A673 (cell line): ENCODE measurements around the gene TRUB2.

Experiments used
- CTCF ChIP-seq: fragments of 300-800, 200-600 bp; sonication (generic); conservative IDR thresholded peaks from 2 replicates; pipeline ENCODE4 v1.5.1; 2017; ENCODE audit warnings: low read depth, mild to moderate bottlenecking, antibody characterized with exemption, low read length, moderate library complexity, mixed read lengths
- EZH2 ChIP-seq: fragments of 200-600 bp; sonication (generic); IDR thresholded peaks from 2 replicates; pipeline ENCODE4 v1.6.1; 2017; ENCODE audit warnings: borderline replicate concordance, low read depth, mild to moderate bottlenecking, mixed read lengths, antibody characterized with exemption, low read length; ENCODE audit not compliant: poor library complexity, severe bottlenecking

DNA sequence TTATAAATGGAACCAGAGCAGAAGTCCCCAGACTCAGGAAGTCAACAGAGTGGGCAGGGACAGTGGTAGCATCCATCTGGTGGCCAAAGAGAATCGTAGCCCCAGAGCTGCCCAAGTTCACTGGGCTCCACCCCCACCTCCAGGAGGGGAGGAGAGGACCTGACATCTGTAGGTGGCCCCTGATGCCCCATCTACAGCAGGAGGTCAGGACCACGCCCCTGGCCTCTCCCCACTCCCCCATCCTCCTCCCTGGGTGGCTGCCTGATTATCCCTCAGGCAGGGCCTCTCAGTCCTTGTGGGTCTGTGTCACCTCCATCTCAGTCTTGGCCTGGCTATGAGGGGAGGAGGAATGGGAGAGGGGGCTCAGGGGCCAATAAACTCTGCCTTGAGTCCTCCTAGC lies 38.6 kb upstream of the TRUB2 start:
- TF ChIP-seq CTCF (no peak), EZH2 (no peak)
